HG03571 (cell line): ENCODE measurements around the gene TPM2.

Source experiments
- ATAC-seq: cut with Tn5 transposase; IDR thresholded peaks from one replicate; pipeline ENCODE4 v1.9.1; 2021; ENCODE audit not compliant: unreplicated experiment

The TPM2 gene

GRCh38 chr9:35689542-35690293, at the start of gene TPM2:
Gene TPM2 (minus strand): TSS chr9:35689925. CDS start chr9:35689817, 108 bp downstream.
- no peak for ATAC-seq

- ATAC-seq = no peak
These were observed 49.2 kb upstream of the TPM2 start for GRCh38 chr9:35738924-35739323.

DNA sequence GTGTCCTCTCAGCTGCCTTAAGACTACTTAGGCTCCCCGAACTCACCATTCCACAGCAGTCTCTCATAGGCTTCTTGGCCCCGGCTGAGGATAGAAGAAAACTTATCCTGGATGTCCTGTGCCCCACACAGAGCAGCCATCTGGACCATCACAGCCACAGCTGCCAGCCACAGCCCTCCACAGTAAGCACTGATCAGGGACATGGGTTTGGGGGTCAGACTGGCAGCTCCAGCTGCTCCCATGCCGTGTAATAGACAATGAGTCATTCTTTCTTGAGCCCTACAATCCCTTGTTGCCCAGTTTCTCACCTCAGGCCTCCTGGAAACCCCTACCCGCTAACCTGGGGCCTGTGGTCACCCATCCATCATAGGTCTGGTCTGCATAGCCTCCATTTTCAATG, 48.5 kb upstream of the TPM2 start:
- no peak for ATAC-seq

DNA sequence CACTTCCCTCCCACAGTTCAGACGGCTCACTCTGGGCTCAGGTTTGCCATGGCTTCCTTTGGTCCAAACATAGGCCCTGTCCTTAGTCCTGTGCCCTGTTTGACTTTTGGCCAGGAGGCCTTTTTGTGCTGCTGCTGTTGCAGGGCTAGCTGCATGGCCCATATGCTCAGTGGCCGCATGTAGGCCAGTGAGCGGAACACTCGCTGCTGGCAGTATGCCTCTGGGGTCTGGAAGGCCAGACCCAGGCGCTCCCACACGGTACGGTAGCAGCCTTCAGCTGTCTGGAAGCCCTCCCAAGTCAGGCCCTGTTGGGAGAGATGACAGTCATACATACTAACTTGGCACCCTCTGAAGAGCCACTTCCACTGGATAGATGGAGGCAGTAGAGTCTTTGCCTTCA, 47.4 kb upstream of the TPM2 start:
- no peak for ATAC-seq

DNA sequence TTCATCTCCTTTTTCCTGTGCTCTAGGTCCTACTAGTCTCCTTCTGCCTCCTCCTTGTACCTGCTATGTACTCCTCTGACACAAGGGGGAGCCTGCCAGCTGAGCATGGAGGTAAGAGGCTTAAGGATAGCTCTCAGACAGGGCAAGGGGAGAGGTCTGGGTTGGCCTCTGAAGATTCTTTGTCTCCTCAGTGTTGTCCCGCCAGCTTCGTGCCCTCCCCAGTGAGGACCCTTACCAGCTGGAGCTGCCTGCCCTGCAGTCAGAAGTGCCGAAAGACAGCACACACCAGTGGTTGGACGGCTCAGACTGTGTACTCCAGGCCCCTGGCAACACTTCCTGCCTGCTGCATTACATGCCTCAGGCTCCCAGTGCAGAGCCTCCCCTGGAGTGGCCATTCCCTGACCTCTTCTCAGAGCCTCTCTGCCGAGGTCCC, 46.5 kb upstream of the TPM2 start:
- no peak for ATAC-seq

GRCh38 chr9:35734096-35734495, 44.4 kb upstream of the TPM2 start:
- no peak for ATAC-seq

DNA sequence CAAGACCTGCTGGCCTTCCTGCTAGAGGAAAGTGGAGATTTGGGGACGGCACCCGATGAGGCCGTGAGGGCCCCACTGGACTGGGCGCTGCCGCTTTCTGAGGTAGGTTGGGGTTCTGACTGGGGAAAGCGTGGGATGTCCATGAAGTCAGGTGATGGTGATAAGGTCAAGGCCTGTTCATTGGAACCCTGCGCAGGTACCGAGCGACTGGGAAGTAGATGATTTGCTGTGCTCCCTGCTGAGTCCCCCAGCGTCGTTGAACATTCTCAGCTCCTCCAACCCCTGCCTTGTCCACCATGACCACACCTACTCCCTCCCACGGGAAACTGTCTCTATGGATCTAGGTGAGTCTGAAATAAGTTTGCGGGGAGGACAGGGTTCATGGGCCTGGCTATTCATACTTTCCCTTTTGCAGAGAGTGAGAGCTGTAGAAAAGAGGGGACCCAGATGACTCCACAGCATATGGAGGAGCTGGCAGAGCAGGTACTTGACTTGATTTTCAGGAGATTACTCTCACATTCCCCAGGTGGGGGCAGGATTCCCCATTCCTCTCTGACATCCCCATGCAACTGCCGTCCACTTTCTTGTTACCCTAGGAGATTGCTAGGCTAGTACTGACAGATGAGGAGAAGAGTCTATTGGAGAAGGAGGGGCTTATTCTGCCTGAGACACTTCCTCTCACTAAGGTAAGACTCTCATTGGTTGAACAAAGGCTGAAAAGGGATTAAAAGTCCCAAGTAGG, 43.2 kb upstream of the TPM2 start:
- no peak for ATAC-seq

DNA sequence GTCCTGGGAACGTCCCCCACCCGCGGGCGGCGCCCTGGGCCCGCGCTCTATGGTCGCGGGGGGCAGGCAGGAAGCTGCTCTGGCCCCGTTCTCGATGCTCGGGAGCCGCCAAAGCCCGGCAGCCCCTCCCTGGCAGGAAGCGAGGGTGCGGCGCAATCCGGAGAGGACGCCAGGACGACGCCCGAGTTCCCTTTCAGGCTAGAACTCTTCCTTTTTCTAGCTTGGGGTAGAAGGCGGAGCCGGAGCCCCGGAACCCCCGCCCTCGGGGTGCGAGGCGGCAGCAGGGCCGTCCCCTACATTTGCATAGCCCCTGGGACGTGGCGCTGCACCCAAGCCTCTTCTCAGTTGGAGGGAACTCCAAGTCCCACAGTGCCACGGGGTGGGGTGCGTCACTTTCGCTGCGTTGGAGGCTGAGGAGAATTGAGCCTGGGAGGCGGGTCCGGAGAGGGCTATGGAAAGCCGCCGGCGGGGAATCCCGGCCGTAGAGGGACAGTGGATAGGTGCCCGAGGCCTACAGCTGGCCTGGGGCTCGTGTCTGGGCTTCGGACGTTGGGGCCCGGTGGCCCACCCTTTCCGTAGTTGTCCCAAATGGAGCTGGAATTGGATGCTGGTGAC, 42.6 kb upstream of the TPM2 start, which contains the start of the genes CREB3 and TLN1:
Gene CREB3, plus strand, starts transcription at position 482 of the 615 bp plus-strand sequence. Its CDS starts 107 bp downstream, at position 589.
Gene TLN1, minus strand, starts transcription at position 11 of the 615 bp plus-strand sequence. CDS start 6,501 bp downstream, outside the sequence.
- ATAC-seq = peak; percentile 77

DNA sequence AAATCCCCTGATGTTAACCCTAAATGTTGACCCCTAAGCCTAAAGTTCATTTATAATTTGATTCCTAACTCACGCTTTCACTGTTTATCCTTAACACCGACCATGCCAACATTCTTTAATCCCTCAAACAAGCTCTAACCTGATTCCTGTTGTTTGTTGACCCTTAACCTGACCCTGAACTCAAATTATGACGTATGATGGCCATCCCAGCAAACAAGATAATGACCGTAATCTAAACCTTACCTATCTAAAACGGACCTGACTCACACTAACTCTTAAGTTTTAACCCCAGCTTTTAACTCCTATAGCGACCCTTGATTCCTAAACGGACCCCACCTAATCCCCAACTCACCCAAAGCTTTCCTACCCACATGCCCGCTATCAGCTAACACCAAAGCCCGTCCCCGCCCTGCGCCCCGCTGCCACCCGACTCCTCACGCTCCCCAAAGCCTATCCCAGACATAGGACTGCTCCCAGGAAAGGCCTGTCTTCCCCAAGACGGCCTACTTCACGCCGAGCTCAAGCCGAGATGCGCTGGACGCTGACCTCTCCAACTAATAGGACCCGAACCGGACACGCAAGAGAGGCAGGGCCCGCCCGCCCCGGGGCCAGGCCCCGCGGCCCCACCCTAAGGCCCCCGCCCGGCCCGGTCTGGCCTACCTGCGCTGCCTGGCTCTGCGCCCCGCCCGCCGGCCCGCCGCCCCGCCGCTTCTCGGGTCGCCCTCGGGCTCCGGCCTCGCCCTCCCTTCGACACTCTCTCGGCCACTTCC, 41.9 kb upstream of the TPM2 start:
- ATAC-seq = no peak

- ATAC-seq = no peak
These were observed 40.7 kb upstream of the TPM2 start for GRCh38 chr9:35730486-35730854.

GRCh38 chr9:35729700-35730485, 40.2 kb upstream of the TPM2 start:
- no peak for ATAC-seq

DNA sequence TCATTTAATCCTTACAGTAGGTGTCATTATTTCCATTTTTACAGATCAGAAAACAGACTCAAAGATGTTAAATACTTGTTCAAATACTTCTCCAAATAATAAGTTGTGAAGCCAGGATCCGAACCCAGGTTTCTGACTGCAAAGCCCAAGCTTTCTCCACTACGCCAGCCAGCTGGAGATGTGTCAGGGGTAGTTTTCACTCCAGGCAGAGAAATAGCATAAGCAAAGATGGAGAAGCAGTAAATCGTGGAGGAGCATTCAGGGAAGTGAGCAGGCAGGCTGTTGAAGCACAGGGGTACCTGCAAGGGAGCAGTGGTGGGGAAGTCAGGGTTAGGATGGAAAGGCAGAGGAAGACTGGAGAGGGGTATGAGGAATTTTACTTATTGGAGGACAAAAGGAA, 39.4 kb upstream of the TPM2 start:
- no peak for ATAC-seq

DNA sequence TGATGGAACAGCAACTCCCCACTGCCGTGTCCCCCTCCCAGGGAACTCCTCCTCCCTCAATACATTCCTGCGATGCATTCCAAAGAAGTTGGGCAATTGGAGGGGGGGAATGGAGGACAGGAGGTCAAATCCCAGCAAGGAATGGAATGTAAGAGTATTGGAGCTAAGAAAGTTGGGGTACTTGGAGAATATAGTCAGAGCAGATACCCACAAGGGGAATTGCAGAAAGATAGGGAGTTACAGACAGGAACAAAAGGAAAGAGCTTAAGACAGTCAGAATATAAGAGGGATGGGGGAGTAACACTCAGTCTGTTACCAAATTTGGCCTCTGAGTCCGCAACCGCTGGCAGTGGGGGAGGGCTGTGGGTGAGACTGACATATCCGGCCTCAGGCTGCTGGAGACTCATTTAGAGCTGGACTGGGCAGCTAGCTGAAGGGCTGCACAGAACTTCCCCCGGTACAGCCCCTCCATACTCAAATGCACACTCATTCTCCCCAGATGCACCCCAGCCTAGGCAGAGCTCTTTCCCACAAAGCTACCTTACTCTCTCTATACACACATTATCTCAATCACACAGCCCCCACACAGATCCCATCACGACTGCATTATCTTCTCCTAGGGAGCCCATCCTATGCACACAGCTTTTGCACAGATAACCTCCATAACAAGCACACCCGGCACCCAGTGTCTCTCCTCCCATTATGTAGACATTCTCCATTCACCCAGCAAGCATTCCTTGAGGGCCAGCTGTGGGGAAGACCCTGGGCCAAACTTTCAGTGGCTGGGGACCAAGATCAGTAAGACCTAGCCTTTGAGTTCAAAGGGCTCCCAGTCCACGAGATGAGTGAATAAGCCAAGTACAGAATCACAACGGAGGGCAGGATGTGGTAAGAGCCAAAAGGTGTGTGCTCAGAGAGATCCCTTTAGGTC, 38.6 kb upstream of the TPM2 start:
- ATAC-seq = no peak

GRCh38 chr9:35727676-35728040, 37.9 kb upstream of the TPM2 start:
- ATAC-seq = no peak

DNA sequence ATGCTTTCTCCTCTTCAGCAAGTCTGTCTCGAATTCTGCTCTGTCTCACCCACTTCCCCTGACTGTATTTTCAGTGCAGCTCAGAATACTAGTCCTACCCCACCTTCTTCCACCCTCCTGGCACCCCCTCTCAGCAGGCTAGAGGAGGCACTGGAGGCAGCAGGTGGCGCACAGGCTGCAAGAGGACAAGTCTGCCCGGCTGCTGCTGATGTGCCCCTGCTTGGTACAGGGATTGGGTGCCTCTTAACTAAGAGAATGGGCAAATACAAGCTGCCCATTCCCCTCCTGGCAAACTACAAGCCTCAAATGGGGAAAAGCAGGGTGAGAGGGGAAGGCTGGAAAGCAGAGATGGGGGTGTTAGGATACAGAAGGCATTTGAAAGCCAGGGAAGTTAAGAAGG, 37.2 kb upstream of the TPM2 start:
- ATAC-seq = no peak

GRCh38 chr9:35725362-35725761, 35.6 kb upstream of the TPM2 start:
- ATAC-seq = no peak

DNA sequence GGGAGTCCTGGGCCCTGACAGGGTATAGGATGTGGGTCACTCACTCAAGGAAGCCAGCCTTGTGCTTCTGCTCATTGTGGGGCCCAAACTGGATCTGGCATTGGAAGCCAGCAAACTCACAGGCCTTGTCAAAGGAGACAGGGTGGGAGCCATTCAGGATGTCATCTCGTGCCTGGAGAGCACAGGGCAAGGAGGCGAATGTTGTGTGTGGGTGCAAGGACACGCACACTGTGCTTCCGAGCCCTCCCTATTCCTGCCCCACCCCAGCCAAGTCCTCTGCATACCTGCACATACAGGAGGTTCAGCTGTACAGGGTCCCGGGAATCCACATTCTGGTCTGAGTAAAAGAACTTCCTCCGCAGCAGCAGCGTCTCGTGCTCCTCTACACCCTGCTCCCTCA, 34.2 kb upstream of the TPM2 start:
- ATAC-seq = no peak

- ATAC-seq = no peak
These were observed 33.7 kb upstream of the TPM2 start for GRCh38 chr9:35723426-35723825.

DNA sequence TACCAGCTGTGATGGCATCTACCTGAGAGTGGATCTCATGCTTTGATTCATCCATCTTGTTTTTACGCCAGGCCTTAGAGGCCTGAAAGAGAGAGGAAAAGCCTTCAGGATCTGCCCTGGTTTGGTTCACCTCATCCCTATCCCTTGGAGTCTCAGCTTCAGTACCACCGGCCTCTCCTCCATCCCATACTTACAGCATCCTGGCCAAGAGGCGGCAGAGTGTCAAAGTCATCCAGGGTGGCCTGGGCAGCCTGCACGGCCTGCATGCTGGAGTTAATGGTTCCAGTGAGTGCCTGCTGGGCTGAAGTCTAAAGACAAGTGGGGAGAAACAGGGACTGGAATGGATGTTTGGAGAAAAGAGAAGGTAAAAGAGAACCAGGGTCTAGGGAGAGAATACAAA, 29.8 kb upstream of the TPM2 start:
- ATAC-seq = no peak
